ENCODE results near the gene AIG1. TPM values are rescaled to one million over a fixed set of nuclear protein-coding genes. Genes with fewer than 3 reads are reported as not detected.
"Not testable (repeated sequence)": the region's sequence is repeated elsewhere in the genome, so short reads cannot be mapped to it uniquely, and the experiment has no call there.

Gene AIG1
- total RNA-seq, 1 experiment from 2014 or later: 6.8 TPM

DNA sequence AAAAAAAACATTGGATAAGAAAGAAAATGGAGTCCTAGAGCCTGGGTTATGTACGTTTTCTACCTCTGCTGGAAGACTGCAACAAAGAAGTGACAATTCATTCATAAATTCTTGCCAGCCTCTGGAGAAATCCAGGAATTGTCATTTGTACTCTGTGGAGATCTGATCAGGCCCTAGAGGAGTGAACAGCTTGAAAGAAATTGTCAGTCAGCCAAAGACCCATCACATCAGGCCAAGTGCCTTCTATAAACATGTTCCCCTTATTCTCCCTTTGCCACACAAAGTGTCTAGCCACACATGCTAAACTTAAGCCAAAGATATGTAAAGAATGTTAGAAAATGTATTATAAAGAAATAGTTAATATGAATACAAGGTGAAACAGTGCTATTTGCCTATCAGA lies 237.4 kb downstream of the AIG1 start:
- Histone ChIP-seq H3K4me1 (no peaks in the 10 kb centered on the region), H3K27ac (no peak overlapping the region), H3K27me3 (no peaks in the 10 kb centered on the region), H3K4me3 (no peak overlapping the region), H3K36me3 (no peaks in the 10 kb centered on the region), H3K9me3 (replicated peaks) (no peaks in the 10 kb centered on the region)
- no peak for DNase-seq

DNA sequence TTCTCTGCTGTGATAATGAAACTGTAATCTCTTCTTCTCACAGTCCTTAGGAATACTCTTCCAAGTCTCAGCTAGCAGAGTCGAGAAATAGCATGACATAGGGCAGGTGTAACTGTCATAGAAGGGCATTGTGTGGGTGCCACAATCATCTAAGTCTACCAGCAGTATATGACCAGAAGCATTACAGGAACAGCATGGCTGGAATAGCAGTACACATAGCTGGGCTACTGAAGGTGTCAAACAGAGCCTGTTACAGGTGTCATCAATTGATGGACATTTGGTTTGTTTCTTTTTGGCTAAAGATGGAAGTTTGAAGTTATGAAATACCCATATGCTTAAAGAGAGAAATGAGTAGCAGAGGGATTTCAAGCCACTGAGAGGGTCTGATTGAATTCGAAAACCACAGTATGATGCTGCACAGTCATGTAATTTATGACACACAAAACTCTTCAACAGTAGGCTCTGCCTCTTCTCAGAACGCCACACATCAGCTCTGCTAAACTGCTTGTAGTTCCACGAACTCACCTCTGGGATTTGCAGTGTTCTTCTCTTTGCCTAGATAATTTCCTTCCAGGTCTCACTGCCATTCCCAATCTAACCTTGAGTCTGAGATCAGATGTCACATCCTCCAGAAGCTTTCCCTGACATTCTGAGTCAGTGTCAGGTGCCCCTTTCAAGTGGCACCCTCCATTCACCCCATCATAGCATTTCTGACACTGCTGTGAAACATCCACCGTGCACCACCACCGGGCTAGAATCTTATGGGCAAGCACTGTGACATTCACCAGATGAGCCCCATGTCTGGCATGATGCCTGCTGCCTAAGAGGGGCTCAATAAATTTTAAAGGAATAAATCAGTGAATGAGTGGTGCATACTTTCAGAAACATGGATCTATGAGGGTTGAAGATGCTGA lies 238.8 kb downstream of the AIG1 start:
- no peaks in the 10 kb centered on the region for H3K27me3 ChIP-seq
- no peaks in the 10 kb centered on the region for H3K36me3 ChIP-seq
- DNase-seq: no peak
- no peak overlapping the region for H3K4me3 ChIP-seq
- no peaks in the 10 kb centered on the region for H3K9me3 ChIP-seq (replicated peaks)
- H3K4me1 ChIP-seq: no peaks in the 10 kb centered on the region
- H3K27ac ChIP-seq: no peak overlapping the region

DNA sequence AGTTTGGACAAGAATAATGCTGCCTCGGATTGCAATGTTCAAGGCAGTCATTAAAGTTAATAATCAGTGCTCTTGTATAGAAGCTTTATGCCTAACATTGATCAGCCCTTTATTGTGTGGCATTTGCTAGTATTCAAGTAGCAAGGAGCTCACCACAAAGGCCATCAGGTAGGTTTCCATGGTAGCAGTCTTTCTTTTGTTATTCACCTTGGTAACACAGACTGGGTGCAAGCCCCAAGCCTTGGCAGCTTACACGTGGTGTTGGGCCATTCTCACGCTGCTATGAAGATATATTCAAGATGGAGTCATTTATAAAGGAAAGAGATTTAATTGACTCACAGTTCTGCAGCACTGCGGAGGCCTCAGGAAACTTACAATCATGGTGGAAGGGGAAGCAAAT lies 240.5 kb downstream of the AIG1 start:
- Histone ChIP-seq H3K9me3 (replicated peaks) (no peaks in the 10 kb centered on the region), H3K4me1 (no peaks in the 10 kb centered on the region), H3K27ac (no peak overlapping the region), H3K36me3 (no peaks in the 10 kb centered on the region), H3K27me3 (no peaks in the 10 kb centered on the region), H3K4me3 (no peak overlapping the region)
- no peak for DNase-seq

DNA sequence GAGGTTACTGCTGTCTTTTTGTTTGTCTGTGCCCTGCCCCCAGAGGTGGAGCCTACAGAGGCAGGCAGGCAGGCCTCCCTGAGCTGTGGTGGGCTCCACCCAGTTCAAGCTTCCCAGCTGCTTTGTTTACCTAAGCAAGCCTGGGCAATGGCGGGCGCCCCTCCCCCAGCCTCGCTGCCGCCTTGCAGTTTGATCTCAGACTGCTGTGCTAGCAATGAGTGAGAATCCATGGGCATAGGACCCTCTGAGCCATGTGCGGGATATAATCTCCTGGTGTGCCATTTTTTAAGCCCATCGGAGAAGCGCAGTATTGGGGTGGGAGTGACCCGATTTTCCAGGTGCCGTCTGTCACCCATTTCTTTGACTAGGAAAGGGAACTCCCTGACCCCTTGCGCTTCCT lies 247.1 kb downstream of the AIG1 start:
- not testable (repeated sequence) for H3K27me3 ChIP-seq; H3K27ac ChIP-seq; DNase-seq; H3K4me1 ChIP-seq; H3K9me3 ChIP-seq (replicated peaks); H3K4me3 ChIP-seq; H3K36me3 ChIP-seq

DNA sequence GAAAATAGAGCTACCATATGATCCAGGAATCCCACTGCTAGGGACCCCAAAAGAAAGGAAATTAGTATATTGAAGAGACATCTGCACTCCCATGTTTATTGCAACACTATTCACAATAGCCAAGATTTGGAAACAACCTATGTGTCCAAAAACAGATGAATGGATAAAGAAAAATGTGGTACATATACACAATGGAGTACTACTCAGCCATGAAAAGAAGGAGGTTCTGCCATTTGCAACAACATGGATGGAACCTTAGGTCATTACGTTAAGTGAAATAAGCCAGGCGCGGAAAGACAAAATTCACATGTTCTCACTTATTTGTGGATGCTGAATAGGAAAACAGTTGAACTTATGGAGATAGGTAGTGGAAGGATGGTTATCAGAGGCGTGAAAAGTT lies 252.5 kb downstream of the AIG1 start:
- Histone ChIP-seq H3K4me1 (no peaks in the 10 kb centered on the region), H3K4me3 (no peak overlapping the region), H3K9me3 (replicated peaks) (no peaks in the 10 kb centered on the region), H3K36me3 (no peaks in the 10 kb centered on the region), H3K27ac (no peak overlapping the region), H3K27me3 (no peaks in the 10 kb centered on the region)
- no peak for DNase-seq

DNA sequence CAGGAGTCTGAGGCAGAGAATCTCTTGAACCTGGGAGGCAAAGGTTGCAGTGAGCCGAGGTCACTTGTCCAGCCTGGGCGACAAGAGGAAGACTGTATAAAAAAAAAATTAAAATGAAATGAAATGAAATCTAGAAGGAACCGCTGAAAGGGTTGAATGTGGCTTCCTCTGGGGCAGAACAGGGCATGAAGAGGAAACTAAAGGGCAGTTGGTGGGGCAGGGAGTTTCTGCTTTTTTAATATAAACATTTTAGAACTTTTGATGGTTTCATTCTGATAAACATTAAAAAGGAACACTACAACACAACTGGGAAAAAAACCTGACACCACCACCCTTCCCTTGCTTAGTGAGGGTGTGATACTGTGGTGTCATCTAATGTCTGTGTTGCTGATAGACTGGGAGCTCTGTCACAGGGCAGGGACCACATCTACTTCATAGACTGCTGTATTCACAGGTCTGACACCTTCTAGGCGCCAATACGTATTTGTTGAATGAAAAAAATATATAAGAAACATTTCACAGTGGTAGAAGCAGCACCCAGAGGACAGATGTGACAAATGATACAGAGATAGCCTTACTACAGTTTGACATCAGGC lies 260.9 kb downstream of the AIG1 start:
- no peak for DNase-seq
- H3K27ac ChIP-seq: no peak overlapping the region
- H3K36me3 ChIP-seq: no peaks in the 10 kb centered on the region
- no peak overlapping the region for H3K4me3 ChIP-seq
- no peaks in the 10 kb centered on the region for H3K9me3 ChIP-seq (replicated peaks)
- no peaks in the 10 kb centered on the region for H3K27me3 ChIP-seq
- no peaks in the 10 kb centered on the region for H3K4me1 ChIP-seq

DNA sequence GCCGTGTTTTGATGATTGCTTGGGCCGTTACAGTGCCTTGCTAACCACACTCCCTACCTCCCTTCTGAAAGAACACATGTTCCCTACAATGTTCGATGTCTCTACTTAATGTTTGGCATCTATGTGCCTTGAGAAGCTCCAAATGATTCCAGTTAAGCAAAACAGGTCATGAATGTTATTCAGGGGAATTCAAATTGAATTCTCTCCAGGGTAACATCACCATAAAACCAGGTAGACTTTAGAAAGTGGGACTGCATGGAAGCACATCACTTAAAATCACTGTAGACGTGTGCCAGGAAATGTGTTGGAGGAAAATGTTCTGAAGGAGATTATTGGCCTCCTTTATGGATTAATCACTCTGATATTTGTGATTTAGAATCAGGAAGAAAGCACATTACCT lies 261.7 kb downstream of the AIG1 start:
- Histone ChIP-seq H3K27me3 (no peaks in the 10 kb centered on the region), H3K36me3 (no peaks in the 10 kb centered on the region), H3K4me3 (no peak overlapping the region), H3K27ac (no peak overlapping the region), H3K4me1 (no peaks in the 10 kb centered on the region), H3K9me3 (replicated peaks) (no peaks in the 10 kb centered on the region)
- no peak for DNase-seq

DNA sequence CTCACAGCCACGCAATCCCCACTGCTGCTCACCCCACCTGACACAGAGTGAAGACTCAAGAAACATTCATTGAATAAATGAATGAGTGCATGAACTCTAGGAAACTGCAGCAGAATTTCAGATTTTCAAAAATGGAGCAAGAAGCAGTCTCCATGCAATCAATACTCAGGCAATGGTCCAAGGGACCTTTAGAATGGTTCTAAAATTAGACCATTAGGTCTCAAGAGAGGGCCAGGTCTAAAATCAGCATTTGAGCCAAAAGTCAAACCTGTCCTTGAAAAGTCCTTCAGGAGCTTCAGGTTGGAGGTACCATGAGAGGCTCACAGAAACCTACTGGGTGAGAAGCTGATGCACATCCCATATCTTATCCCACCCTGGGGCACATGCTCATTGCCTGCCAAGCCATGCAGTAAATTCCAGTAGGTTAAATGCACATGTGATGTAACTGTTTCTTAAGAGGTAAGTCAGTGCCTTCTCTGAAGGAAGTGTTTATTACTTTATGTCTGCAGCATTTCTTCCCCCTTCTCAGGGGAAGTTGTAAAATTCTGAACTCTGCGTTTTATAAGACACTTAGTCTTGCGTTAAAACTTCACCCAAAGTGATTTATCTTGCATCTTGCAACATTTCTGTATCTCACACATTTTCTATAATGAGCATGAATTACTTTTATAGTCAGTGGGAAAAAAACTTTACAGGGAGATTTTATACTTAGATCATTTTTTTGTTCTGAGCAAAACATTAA lies 263.2 kb downstream of the AIG1 start:
- Histone ChIP-seq H3K9me3 (replicated peaks) (no peaks in the 10 kb centered on the region), H3K27ac (no peak overlapping the region), H3K4me3 (no peak overlapping the region), H3K27me3 (no peaks in the 10 kb centered on the region), H3K36me3 (no peaks in the 10 kb centered on the region), H3K4me1 (no peaks in the 10 kb centered on the region)
- no peak for DNase-seq

DNA sequence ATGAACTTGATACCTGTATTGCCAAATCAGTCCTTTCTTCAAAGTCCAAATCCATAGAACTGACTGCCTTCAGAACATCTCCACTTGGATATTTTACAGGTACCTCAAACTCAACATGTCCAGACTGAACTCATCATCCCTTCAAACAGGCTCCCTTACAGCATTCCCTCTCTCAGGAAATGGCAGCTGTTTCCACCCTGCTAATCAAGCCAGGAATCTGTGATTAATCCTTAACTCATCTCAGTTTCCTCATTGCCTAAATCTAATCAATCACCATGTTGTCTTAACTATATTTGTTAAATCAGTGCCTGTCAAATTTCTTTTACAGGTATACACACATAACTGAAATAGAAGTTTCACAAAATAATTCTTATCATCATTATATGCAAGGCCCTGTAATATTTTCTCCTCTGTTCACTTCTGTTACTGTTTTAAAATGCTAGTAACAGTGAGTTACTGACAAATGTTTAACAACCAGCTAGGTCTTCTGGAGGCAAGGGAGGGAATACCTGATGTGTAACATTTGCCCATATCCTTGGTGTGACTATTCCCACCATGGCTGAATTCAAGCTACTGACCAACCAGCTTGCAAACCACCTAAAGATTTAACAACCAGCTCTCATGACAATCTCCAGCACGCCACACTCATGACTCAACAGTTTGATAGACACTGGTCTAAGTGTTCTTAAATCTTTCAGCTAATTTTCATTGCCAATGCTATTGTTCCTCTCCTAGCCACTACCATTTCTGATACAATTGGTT lies 264.9 kb downstream of the AIG1 start:
- H3K9me3 ChIP-seq (replicated peaks): no peaks in the 10 kb centered on the region
- no peak overlapping the region for H3K27ac ChIP-seq
- H3K4me3 ChIP-seq: no peak overlapping the region
- H3K36me3 ChIP-seq: no peaks in the 10 kb centered on the region
- H3K27me3 ChIP-seq: no peaks in the 10 kb centered on the region
- DNase-seq: no peak
- H3K4me1 ChIP-seq: no peaks in the 10 kb centered on the region

DNA sequence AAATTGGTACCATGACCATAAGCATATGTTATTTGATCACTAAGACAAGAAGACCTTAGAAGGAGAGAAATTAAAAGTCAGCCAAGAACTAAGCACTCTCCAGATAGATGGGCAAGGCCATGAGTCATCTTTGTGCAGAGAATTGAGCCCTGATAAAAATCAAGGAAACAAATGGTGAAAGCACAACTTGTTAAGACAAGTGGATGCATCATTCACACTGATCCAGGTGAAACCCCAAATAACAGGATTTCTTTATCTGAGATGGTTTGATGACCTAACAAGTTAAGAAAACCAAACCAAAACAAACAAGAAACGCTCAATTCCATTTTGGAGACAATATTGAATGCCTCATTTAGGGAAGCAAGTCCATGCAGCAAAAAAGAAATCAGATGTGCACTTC lies 268.2 kb downstream of the AIG1 start:
- Histone ChIP-seq H3K9me3 (replicated peaks) (no peaks in the 10 kb centered on the region), H3K4me1 (no peaks in the 10 kb centered on the region), H3K36me3 (no peaks in the 10 kb centered on the region), H3K27me3 (no peaks in the 10 kb centered on the region), H3K4me3 (no peak overlapping the region), H3K27ac (no peak overlapping the region)
- no peak for DNase-seq

DNA sequence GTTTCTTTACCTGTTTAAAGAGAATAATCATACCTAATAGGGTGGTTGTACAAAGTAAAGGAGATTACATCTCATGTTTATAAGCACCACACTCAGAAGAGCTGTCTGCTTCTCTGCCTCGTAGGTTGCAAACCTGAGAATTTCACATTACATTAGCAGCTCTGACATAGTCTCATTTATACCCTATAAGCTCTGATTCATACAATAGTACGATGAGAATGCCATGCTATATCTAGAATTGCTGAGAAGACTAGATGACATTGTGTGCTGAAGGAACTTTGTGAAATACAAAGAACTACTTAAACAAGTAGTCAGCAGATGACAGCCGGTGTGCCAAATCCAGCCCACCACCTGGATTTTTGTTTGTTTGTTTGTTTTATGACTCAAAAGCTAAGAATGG lies 268.6 kb downstream of the AIG1 start:
- Histone ChIP-seq H3K4me3 (no peak overlapping the region), H3K36me3 (no peaks in the 10 kb centered on the region), H3K27ac (no peak overlapping the region), H3K4me1 (no peaks in the 10 kb centered on the region), H3K27me3 (no peaks in the 10 kb centered on the region), H3K9me3 (replicated peaks) (no peaks in the 10 kb centered on the region)
- DNase-seq: no peak

DNA sequence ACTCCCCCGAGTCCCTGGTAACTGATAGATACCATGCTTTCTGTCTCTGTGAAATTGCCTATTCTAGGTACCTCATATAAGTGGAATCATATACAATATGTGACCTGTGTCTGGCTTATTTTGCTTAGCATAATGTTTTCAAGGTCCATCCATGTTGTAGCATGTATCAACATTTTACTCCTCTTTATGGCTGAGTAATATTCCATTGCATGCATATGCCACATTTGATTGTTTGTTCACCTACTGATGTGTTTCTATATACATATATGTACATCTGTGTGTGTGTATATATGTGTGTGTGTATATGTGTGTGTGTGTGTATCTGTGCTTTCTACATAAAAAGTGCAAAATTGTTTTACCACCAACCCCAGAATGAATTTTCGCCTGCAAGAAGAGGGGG lies 270.7 kb downstream of the AIG1 start:
- Histone ChIP-seq H3K27me3 (no peaks in the 10 kb centered on the region), H3K36me3 (no peaks in the 10 kb centered on the region), H3K9me3 (replicated peaks) (no peaks in the 10 kb centered on the region), H3K4me3 (no peak overlapping the region), H3K4me1 (peaks cover 6% of the 10 kb centered on the region), H3K27ac (no peak overlapping the region)
- no peak for DNase-seq

DNA sequence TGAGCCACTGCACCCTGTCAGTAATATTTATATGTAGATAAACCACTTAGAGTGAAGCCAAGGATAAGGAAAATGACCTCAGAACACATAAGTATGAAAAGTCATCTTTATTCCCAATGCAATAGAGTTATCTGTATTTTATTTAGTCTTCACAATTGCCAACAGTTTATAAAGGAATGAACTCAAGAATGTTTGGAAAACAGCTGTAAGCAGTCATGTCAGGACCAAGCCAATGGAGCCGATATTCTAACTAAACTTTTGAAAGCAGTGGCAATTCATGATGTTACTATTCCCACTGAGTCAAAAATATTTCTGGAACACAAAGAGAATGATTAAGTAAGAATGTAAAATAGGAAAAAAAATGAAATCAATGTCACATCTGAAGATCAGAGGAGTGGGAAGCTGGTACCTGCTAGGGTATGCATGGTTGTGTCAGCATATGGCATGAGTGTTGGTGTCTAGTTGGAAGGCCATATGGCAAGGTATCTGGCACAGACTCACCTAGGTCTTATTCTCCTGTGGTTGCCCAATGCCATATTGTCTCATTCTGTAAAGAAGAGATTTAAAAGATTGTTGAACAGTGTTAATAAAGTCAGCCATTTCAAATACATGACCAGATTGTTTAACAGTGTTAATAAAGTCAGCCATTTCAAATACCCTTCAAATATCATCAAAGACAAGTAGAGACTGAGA lies 271.6 kb downstream of the AIG1 start:
- Histone ChIP-seq H3K27me3 (no peaks in the 10 kb centered on the region), H3K9me3 (replicated peaks) (no peaks in the 10 kb centered on the region), H3K27ac (no peak overlapping the region), H3K4me1 (peaks cover 14% of the 10 kb centered on the region), H3K36me3 (no peaks in the 10 kb centered on the region), H3K4me3 (no peak overlapping the region)
- no peak for DNase-seq

DNA sequence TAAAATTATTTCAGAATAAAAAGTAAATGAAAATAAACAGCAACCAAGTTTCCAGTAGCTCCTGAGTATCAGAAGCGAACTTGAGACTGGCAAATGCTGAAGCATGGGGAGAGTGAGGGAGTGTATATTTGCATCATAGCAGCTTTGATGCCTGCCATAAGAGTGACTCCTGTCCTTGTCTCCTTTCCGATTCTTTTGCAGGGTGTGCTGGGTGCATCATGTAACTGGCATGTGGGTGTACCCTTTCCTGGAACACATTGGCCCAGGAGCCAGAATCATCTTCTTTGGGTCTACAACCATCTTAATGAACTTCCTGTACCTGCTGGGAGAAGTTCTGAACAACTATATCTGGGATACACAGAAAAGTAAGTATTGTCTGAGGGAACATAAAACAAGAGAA lies 272.4 kb downstream of the AIG1 start:
- Histone ChIP-seq H3K36me3 (no peaks in the 10 kb centered on the region), H3K27me3 (no peaks in the 10 kb centered on the region), H3K4me3 (no peak overlapping the region), H3K4me1 (peaks cover 14% of the 10 kb centered on the region), H3K9me3 (replicated peaks) (no peaks in the 10 kb centered on the region), H3K27ac (no peak overlapping the region)
- DNase-seq: no peak
